Endothelial cell of umbilical vein (primary cell): ENCODE results near the gene KIAA1210.

Source experiments
- CTCF ChIP-seq, 2 donors: IDR thresholded peaks; 1 replicate in 1 of 2; 2 replicates in 1 of 2; pipeline ENCODE4 v1.5.1; 2011; ENCODE audit warnings: low read length in 2 of 2, mild to moderate bottlenecking in 2 of 2, moderate library complexity in 2 of 2, control low read depth in 1 of 2, inconsistent platforms in 1 of 2, low read depth in 1 of 2; ENCODE audit not compliant: insufficient read depth in 1 of 2; ENCODE audit errors: extremely low read depth in 1 of 2
- EZH2 ChIP-seq: IDR thresholded peaks from 2 replicates; pipeline ENCODE4 v1.6.1; 2012; ENCODE audit warnings: borderline replicate concordance, low read depth, mild to moderate bottlenecking, moderate library complexity, low read length, inconsistent platforms; ENCODE audit not compliant: severe bottlenecking
- JUN ChIP-seq: IDR thresholded peaks from 2 replicates; pipeline ENCODE4 v1.6.1; 2011; ENCODE audit warnings: borderline replicate concordance, low read depth; ENCODE audit not compliant: insufficient read length, insufficient read depth
- POLR2A ChIP-seq: IDR thresholded peaks from 2 replicates; pipeline ENCODE4 v1.6.1; 2012; ENCODE audit warnings: low read depth, mild to moderate bottlenecking, control low read depth, low read length

- TF ChIP-seq EZH2 (no peak), CTCF (IDR thresholded peaks at IDR 0.05; ENCODE audit: extremely low read depth in 1 of 2, insufficient read depth in 1 of 2, low read depth in 1 of 2, low read length in 2 of 2) (no peak), JUN (no peak), POLR2A (no peak)
These were observed 87.2 kb downstream of the KIAA1210 start for GRCh38 chrX:119040432-119040831.
